HG03342 (cell line): ENCODE measurements around the gene VWA8.
"Not testable (repeated sequence)": the region's sequence is repeated elsewhere in the genome, so short reads cannot be mapped to it uniquely, and the experiment has no call there.

ENCODE experiments used
- ATAC-seq: cut with Tn5 transposase; IDR thresholded peaks from one replicate; pipeline ENCODE4 v1.9.1; 2021; ENCODE audit warnings: mild to moderate bottlenecking, moderate library complexity; ENCODE audit not compliant: unreplicated experiment

The VWA8 gene

DNA sequence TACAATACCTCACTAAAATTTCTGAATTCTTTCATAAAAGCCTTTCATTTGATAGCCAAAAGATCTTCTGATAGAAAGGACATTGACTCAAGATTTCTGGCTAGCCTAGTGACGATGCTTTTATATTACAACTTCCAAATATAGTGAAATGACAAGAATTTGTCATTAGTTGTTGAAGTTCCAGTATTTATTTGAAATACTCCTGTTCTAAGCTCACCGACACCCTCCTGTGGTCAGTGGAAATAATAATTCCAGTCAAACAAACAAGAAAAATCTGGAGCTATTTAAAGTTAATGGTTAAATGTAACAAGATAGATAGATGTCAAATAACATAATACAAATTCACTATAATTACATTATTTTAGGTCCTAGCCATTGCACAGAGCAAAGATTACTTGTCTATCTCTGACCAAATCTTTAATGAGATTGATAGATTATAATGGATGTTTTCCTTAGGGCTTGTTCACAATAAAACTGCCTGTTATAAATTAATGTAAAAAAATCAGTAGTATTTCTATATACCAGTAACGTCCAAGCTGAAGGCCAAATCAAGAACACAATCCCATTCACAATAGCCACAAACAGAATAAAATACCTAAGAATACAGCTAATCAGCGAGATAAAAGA, 308.1 kb downstream of the VWA8 start:
- no peak for ATAC-seq

DNA sequence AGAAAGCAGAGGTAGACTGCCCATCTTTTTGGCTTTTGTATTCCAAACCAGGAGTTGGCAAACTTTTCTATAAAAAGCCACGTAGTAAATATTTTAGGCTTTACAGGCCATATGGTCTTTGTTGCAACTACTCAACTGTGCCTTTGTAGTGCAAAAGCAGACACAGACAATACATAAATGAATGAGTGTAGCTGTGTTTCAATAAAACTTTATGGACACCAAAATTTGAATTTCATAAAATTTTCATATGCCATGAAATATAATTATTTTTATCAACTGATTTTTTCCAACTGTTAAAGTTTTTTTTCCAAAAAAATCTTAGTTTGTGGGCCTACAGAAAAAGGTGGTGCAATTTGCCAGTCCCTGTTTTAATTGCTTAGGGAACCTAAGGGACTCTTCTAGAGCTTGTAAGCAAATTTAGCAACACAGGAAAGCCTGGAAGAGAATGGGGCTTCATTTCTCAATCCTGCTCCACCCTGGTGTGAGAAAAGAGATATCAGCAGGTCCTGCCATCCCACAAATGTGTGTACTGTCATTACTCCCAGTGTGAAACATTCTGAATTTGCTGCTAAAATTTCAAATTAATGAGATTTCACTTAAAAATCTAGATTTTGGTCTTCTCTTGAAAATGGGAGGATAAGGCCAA, 309.4 kb downstream of the VWA8 start:
- ATAC-seq: no peak

DNA sequence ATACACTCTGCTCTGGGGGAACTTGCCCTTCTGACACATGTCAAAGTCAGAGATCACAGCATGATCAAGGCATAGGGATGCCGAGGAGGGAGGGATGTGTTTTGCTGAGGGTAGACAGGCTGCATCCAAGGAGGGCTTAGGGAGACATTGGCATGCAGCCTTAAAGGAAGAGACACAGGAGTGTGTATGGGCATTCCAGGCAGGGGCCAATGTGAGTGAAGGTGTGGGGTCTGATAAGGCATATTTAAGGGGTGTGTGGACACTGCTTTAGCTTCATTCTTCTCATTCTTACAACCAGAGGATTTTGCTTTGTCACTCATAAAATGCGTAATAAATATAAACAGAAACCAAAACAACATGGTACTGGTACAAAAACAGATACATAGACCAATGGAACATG, 310.2 kb downstream of the VWA8 start:
- ATAC-seq: no peak

DNA sequence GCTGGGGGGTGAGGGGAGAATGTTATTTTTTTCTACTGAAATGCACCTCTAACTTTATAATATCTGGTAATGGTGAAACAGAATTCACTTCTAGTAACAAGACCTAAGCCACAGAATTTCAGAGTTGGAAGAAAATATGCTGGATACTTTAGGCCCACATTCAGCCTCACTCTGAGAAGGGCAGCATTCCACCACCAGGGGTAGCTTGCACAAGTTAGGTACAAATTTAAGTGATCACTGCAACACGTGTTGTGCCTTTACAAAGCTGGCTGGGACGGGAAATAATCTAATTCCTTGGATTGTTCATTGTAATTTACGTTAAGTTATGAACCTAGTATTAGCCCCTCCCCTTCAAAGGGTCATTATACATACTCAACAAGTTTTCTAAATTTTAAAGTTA, 311.2 kb downstream of the VWA8 start:
- no peak for ATAC-seq

DNA sequence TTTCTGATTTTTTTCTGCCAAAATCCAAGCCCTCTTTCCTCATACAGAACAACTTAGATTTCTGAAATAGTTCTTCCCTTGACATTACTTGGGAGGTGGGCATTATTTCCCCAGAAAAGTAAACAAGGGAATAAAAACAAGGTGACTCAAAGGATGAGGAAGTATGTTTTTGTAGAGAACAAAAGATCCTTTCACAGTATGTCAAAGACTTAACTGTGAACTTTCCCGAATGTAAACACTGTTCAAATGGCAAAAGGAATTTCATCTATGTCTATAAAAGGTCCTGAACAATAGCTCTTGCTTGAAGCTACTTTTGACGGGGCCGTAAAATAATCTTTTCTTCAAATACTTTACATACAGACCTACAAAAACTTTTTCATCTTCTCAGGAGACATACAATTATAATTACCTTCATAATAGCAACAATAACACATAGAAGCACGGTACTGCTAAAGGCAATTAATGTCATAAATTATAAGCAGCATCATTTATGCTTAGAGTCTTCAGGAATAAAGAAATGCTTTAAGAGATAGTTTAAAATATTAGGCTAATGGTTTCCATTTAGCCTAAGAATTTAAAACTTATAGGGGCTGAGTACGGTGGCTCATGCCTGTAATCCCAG, 312.5 kb downstream of the VWA8 start:
- no peak for ATAC-seq

DNA sequence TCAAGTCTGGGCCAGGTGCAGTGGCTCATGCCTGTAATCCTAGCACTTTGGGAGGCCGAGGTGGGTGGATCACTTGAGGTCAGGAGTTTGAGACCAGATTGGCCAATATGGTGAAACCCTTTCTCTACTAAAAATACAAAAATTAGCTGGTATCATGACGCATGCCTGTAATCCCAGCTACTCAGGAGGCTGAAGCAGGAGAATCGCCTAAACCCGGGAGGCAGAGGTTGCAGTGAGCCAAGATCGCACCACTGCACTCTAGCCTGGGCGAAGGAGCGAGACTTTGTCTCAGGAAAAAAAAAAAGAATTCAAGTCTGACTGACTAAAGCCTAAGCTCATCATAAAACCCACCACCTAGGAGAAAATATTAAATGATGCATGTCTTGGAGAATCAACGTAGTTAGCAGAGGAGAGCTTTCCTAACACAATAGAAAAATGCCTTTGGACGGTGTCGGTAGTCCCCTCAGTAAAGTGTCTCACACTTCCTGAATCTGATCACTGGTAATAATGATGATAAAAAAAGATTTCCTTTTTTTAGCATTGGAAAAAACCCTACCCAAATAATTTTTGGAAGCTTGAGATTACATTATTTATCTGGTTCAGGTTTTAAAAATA, 313.1 kb downstream of the VWA8 start:
- ATAC-seq: not testable (repeated sequence)

DNA sequence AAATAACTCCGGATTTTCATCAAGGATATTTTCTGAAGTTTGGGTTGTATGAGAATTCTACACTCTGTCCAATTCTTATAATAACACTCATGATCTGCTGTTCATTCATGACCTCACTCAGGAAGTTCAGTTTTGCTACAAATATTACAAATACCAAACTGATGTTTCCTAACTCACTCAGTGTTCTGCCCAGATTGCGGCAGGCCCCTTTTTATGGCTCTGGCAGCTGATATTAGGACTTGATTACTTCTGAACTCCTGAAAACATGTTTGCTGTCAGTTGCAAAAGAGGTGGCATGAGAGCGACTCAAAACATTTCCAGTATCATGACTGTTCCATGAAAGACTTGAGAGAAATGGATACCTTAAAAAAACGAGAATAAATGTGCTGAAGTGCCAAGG, 315.6 kb downstream of the VWA8 start:
- ATAC-seq: no peak

DNA sequence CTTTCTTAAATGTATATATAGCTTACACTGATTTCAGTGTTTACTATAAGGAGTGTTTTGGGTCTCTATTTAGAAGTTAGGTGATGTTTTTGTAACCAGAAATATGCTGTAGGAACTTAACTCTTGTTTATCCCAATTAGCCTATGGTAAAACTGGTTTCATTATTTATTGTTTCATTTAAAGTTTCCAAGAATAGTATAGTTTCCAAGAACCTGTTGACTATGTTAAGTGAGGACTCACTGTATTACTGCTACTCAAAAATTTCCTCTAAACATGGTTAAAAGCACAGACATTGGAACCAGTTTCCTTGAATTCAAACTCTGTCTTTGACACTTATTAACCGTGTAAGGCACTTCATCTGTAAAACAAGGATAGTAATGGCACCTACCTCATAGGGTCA, 316.2 kb downstream of the VWA8 start:
- ATAC-seq: no peak

DNA sequence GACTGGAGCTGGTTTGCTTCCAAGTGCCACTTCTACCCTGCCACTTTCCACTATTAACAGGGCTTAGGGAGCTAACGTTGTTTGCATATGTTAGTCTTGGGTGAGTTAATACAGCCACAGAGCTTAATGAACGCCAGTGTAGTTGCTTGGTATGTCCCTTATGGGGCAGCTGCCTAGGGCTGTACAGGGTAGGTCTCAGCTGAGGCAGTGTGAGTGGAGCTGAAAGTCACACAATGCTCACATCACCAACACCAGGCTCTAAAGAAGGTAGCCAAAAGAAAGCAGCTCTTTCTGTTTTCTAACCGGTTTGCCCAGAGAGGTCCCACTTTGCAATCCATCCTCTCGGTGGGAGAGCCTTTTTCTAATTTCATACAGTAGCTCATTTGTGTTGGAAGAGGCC, 317.4 kb downstream of the VWA8 start:
- ATAC-seq: no peak

DNA sequence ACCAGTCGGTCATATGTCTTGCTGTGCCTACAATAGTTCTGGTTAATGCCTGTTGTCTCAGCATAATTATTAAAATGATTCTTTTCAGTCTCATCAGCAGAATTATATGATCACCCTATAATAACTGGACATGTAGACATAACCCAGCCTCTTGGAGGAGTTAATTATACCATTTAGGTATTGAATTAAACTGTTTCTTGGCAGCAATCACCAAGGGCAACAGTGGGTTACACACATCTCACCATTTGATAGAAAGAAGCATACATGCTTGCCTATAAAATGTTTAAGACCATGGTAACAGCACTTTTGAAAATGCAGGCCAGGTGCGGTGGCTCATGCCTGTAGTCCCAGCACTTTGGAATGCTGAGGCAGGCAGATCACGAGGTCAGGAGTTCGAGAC, 318.9 kb downstream of the VWA8 start:
- ATAC-seq: no peak

DNA sequence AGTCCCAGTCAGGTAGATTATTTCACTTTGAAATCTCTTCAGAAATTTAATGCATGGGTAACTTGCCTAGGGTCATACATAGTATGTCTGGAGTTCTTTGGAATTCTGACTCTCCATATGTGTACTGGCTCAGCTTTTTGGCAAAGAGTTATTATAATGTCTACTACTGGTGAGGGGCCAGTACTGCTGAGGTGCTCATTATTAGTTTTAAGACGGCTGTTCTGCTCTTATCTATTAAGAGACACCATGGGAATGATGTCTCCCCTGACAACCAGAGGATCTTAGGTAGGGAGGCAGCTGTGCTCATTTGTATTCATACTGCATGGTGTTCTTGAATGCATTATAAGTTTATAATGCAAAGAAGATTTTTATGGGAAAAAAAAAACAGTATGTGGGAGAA, 319.5 kb downstream of the VWA8 start:
- no peak for ATAC-seq

DNA sequence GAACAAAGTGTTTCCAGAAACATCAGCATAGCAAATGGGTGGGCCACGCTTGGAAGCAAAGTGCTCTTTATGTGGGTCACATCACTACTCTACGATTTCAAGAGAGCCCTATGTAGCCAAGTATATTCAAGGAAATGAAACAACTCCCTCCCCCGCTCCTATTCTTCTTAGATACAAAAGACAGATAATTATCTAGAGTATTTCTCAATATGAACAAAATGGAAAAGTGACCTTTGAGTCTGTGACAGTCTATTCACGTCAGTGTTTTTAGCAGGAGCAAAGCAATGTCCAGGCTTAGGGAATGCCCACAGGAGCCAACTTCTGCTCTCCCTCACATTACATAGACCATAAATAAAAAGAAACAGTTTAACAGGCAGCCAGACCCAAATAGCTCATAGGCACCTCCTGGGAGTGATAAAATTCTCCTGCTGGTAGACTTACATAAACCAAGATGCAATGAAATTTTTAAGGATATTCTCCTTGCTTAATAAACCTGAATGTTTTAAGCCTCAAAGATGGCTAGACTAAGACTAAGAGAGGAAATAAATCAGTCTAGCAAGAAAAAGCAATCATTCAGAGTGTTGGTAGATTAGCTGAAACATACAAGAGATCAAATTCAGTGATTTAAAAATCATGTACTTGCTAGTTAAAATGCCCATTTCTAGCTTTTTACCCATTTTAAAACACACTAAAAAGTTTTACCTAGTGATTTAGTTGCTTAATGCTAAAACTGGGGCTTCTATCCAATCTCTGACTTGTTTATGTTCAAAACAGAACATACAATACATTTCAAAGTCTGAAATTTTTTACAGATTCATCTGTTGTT, 320.7 kb downstream of the VWA8 start:
- ATAC-seq: no peak

DNA sequence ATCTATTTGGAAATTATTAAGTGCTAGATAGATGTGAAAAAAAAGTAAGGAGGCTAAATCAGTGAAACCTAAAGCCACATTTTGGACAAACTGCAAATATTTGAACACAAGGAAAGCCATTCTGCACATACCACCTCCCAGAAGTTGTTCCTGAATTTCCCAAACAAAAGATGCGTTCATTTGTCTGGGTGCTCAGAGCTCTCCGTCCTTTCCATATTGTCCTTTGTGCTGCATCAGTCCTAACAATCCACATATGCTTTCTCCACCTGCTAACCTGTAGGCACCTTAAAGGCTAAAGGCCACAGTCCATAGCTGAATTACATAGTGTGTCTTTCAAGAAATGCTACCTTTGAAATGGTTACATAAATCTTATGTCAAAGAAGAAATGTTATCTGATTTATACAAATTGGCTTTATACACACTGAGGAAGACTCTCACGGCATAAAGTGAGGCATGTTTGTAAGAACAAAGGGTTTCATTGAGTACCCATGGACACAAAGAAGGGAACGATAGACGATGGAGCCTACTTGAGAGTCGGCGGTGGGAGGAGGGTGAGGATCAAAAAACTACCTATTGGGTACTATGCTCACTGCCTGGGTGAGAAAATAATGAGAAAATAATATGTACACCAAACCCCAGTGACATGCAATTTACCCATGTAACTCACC, 321.5 kb downstream of the VWA8 start:
- ATAC-seq: no peak

DNA sequence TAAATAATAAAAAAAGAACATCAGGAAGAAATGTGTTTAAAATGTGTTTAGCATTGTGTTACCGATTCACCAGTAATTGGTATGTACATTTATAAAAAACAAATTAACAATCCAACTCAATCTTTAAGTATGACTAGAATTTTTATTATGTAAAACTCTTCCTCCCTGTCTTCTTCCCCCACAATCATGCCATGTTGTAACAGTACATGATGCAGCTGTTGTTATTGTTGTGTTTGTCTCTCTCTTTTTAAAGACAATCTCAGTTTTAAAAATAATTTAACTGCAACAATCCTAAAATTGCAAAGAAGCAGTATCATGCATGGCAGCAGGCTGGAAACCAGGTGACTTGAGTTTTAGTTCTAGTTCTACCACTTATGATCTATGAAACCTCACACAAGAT, 323.3 kb downstream of the VWA8 start:
- ATAC-seq: no peak

DNA sequence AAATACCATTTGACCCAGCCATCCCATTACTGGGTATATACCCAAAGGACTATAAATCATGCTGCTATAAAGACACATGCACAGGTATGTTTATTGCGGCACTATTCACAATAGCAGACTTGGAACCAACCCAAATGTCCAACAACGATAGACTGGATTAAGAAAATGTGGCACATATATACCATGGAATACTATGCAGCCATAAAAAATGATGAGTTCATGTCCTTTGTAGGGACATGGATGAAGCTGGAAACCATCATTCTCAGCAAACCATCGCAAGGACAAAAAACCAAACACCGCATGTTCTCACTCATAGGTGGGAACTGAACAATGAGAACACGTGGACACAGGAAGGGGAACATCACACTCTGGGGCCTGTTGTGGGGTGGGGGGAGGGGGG, 323.9 kb downstream of the VWA8 start:
- ATAC-seq: not testable (repeated sequence)

DNA sequence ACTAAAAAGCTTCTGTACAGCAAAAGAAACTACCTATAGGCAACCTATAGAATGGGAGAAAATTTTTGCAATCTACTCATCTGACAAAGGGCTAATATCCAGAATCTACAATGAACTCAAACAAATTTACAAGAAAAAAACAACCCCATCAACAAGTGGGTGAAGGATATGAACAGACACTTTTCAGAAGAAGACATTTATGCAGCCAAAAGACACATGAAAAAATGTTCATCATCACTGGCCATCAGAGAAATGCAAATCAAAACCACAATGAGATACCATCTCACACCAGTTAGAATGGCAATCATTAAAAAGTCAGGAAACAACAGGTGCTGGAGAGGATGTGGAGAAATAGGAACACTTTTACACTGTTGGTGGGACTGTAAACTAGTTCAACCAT, 324.3 kb downstream of the VWA8 start:
- ATAC-seq: not testable (repeated sequence)

DNA sequence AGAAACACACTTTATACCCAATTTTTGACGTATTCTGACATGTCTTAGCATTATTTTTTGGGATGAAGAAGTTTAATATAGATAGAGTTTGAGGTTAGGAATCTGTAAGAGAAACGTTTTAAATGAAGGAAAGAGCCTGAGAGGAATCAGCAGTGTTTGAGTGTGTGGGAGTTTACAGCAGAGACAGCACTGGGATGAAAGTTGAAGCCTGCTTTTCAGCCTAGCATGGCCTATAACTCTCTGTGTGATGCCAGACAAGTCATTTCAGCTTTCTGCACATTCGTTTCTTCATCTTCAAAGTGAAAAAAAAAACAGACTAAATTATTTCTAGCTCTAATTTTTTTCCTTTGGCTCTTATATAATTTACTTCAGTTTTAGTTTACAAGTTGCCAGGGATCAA, 326.5 kb downstream of the VWA8 start:
- no peak for ATAC-seq

DNA sequence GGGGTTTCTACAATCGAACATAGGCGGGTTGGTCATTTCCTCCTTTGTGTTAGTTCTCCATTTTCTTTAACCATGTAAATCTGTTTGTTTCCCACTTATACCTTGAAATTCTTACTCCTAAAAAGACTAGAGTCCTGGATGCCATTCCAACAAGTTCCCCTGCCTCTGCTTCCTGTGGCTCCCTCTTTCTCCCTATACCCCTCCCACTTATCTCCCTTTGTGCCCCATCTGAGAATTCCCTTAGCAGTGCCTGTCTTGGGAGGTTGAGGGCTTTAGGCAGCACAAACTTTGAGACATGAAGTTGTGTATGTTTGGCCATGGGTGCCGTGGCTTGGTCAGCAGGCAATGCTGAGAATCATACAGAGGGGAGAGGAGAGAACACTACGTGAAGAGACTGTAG, 327.1 kb downstream of the VWA8 start:
- ATAC-seq: no peak

DNA sequence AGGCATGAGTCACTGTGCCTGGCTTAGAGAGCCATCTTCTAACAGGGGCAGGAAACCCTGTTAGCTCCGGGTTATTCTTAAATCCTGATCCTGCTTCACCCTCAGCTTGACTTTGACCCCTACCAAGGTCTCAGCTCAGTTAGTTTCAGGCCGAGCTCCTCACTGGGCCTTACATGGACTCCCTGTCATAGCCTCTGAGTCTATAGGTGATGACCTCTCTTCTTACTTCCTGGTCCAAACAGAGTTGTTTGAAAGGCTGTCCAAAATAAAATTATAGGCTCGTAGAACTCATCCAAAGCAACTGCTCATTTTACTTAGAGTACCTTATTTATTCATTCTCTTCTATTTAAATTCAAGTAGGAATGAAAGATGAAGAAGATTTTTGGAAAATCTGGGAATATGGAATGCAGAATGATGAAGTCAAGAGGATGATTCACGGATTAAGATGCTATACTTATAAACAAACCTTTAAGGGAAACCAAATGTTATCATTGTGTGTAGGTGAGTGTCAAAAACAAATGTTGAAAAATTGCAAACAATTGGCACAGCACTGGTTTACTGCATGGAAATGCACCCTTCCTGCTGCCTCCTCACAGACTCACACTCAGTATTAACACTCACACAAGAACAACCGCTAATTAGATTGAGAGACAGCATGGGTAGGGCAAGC, 329.5 kb downstream of the VWA8 start:
- ATAC-seq: no peak

DNA sequence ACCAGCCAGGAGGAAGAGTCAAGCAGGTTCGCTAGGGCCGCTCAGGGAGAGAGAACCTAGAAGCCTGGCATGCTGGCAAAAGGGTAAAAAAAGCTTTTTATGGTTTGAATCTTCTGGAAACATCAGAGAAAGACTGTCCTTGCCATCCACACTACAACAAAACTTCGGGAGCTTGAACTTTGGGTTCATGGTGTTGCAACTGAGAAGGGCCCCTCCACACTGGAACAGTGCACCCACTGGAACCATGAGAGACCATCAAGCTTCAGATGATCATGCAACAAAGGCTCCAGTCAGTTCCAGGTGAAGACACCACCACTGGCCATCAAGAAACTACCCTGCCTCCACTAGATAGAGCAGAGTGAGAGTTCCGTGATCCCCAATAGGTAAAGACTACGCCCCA, 333.5 kb downstream of the VWA8 start:
- ATAC-seq: no peak
